Sigmoid colon (tissue), 7 donors: Measurements from ENCODE around the gene HRH1. TPM values are rescaled to one million over a fixed set of nuclear protein-coding genes. Genes with fewer than 3 reads are reported as not detected.

Experiments used
- DNase-seq: peaks from one replicate; pipeline ENCODE4 v3.0.0-alpha.2; 2019
- H3K27ac ChIP-seq, 4 donors: fragments of 200-600 bp; sonication (generic); one replicate each; pipeline ENCODE4 v1.5.1; 2016 to 2019; ENCODE audit warnings: mild to moderate bottlenecking in 1 of 4
- H3K27me3 ChIP-seq, 3 donors: fragments of 200-600 bp; sonication (generic); one replicate each; pipeline ENCODE4 v1.5.1; 2019; ENCODE audit warnings: mild to moderate bottlenecking in 1 of 3
- H3K36me3 ChIP-seq, 4 donors: fragments of 200-600 bp; sonication (generic); one replicate each; pipeline ENCODE4 v1.5.1; 2016 to 2019
- H3K4me1 ChIP-seq, 4 donors: fragments of 200-600 bp; sonication (generic); one replicate each; pipeline ENCODE4 v1.5.1; 2017 to 2019
- H3K4me3 ChIP-seq, 4 donors: fragments of 200-600 bp; sonication (generic); one replicate each; pipeline ENCODE4 v1.5.1; 2017 to 2019; ENCODE audit warnings: mild to moderate bottlenecking in 2 of 4, moderate library complexity in 1 of 4
- H3K9me3 ChIP-seq, 4 donors: fragments of 200-600 bp in 3 of 4; sonication (generic) in 3 of 4; one replicate each; pipeline versions ENCODE4 v1.5.1 to v1.6.1; 2013 to 2019
- EP300 ChIP-seq, 4 donors: sonication (generic); formaldehyde crosslinking; IDR thresholded peaks; one replicate each; pipeline ENCODE4 v1.6.1; 2017; ENCODE audit warnings: antibody characterized with exemption in 4 of 4
- POLR2A ChIP-seq, 2 donors: fragments of 450-650 bp; IDR thresholded peaks; one replicate each; pipeline ENCODE4 v1.6.1; 2016; ENCODE audit warnings: antibody characterized with exemption in 2 of 2, mild to moderate bottlenecking in 2 of 2, moderate library complexity in 2 of 2
- POLR2AphosphoS5 ChIP-seq, 4 donors: sonication (generic); formaldehyde crosslinking; IDR thresholded peaks; one replicate each; pipeline ENCODE4 v1.6.1; 2017; ENCODE audit warnings: antibody characterized with exemption in 4 of 4
- WGBS, 2 donors: extraction: QIAGEN DNeasy Blood & Tissue Kit; methylation state at CpG; one replicate each; pipeline ENCODE4 v1.1.7; 2013; 5-methylcytosine and 5-hydroxymethylcytosine counted together
- intact Hi-C: fragments of 100-400 bp; cut with DNase I; formaldehyde crosslinking; loops from one replicate; pipeline ENCODE4 v1.15.1; 2023
- polyA plus RNA-seq, 3 donors: library from polyadenylated mRNA; stranded (reverse); fragments of 200-250 nt; gene quantifications; one replicate each; pipeline ENCODE4 v1.2.3, GENCODE V29; 2013
- total RNA-seq, 4 donors: library from RNA; depleted of rRNA; stranded (reverse); fragments of >200 nt; gene quantifications; one replicate each; pipeline ENCODE4 v1.1.0, GENCODE V29; 2016
- TF ChIP-seq, protein P1 (sequence below), 4 experiments: fragments of 450-650 bp in 3 of 4; fragments of 200-600 bp in 1 of 4; IDR thresholded peaks; one replicate each; pipeline ENCODE4 v1.5.1; 2016 to 2019; ENCODE audit warnings: antibody characterized with exemption in 4 of 4, mild to moderate bottlenecking in 3 of 4, moderate library complexity in 2 of 4
- donor health status: healthy with polysubstance abuse.
- donor health status: Bipolar disorder and iron deficiency.
- donor health status: healthy.

Gene HRH1
- total and polyA plus RNA-seq, 7 donors = 1.8 to 57.3 (median 3.9) TPM

DNA sequence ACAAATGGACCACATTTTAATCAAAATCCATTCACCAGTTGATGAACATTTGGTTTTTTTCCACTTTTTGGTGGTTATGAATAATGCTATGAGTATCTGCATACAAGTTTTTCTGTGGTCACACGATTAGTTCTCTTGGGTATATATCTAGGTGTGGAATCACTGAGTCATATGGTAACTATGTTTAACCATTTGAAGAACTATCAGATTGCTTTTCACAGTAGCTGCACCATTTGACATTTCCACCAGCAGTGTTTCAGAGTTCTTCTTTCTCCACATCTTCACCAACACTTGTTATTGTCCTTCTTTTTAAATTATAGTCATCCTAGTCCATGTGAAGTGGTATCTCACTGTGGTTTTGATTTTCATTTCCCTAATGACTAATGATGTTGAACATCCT, 84.6 kb downstream of the HRH1 start:
- Histone ChIP-seq H3K9me3 (no peaks in the 10 kb centered on the region), H3K4me1 (no peaks in the 10 kb centered on the region), H3K36me3 (no peaks in the 10 kb centered on the region), H3K27me3 (no peaks in the 10 kb centered on the region), H3K27ac (no peak overlapping the region), H3K4me3 (no peak overlapping the region)
- 65 to 72% methylated on average over 1 of the region's 1 CpG for WGBS, 2 donors
- intact Hi-C loops = loop anchor here (10.0 kb wide), 1 partner anchor 96 kb away; no protein-coding TSS in a partner anchor
- TF ChIP-seq, protein P1, sequence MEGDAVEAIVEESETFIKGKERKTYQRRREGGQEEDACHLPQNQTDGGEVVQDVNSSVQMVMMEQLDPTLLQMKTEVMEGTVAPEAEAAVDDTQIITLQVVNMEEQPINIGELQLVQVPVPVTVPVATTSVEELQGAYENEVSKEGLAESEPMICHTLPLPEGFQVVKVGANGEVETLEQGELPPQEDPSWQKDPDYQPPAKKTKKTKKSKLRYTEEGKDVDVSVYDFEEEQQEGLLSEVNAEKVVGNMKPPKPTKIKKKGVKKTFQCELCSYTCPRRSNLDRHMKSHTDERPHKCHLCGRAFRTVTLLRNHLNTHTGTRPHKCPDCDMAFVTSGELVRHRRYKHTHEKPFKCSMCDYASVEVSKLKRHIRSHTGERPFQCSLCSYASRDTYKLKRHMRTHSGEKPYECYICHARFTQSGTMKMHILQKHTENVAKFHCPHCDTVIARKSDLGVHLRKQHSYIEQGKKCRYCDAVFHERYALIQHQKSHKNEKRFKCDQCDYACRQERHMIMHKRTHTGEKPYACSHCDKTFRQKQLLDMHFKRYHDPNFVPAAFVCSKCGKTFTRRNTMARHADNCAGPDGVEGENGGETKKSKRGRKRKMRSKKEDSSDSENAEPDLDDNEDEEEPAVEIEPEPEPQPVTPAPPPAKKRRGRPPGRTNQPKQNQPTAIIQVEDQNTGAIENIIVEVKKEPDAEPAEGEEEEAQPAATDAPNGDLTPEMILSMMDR (IDR thresholded peaks at IDR 0.05) = no peak
- TF ChIP-seq EP300 (IDR thresholded peaks at IDR 0.05) (no peak), POLR2AphosphoS5 (IDR thresholded peaks at IDR 0.05) (no peak), POLR2A (IDR thresholded peaks at IDR 0.05) (no peak)
- no peak for DNase-seq

DNA sequence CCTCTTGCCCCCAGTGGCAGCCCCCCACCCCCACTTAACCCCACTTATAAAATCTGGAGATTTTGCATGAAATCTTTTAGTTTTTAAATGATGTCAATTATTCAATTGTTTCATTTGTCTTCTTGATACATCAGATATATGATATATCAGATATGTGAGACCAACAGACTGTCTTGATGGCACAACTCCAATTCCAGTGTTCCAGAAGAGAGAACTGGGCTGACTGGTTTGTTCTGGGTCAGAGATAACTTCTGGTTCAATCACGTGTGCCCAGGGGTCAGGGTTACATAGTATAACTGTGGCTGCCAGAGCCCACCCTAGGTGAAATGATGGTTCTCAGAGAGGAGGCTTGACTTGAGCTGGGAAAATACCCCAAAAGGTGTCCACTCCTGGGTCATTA, 85.5 kb downstream of the HRH1 start:
- no peak for TF ChIP-seq EP300 (IDR thresholded peaks at IDR 0.05)
- TF ChIP-seq POLR2AphosphoS5 (IDR thresholded peaks at IDR 0.05) = no peak
- no peak for TF ChIP-seq POLR2A (IDR thresholded peaks at IDR 0.05)
- TF ChIP-seq, protein P1 (IDR thresholded peaks at IDR 0.05) = no peak
- intact Hi-C loops = loop anchor here (10.0 kb wide), 1 partner anchor 95 kb away; no protein-coding TSS in a partner anchor
- DNase-seq = no peak

DNA sequence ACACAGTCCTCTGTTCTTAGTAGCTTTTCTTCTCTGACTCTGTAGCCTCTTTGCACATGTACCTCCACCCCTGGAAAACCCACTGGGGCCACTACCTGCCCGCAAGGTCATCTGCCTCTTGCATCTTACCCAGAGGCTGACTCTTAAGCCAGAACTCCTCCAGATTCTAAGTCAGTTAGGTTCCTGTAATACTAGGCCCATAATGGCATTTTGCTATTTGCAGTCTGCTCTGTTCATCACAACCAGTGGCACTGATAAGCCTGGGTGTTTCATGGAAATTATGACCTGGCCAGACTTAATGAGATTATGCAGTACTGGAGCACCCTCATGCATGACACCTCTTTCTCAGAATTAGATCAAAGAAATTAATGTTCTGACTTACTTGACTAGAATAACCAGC, 86.2 kb downstream of the HRH1 start:
- Histone ChIP-seq H3K9me3 (no peaks in the 10 kb centered on the region), H3K27ac (no peak overlapping the region)
- 93 to 94% methylated on average over 1 of the region's 1 CpG for WGBS, 2 donors

More for the DNA sequence above, 85.5 kb downstream of the HRH1 start:
- H3K9me3 ChIP-seq = no peaks in the 10 kb centered on the region
- H3K27me3 ChIP-seq = no peaks in the 10 kb centered on the region
- H3K36me3 ChIP-seq = no peaks in the 10 kb centered on the region
- WGBS, 2 donors = 22 to 69% methylated on average over 1 of the region's 1 CpG
- no peak overlapping the region for H3K27ac ChIP-seq
- H3K4me3 ChIP-seq = no peak overlapping the region
- no peaks in the 10 kb centered on the region for H3K4me1 ChIP-seq

DNA sequence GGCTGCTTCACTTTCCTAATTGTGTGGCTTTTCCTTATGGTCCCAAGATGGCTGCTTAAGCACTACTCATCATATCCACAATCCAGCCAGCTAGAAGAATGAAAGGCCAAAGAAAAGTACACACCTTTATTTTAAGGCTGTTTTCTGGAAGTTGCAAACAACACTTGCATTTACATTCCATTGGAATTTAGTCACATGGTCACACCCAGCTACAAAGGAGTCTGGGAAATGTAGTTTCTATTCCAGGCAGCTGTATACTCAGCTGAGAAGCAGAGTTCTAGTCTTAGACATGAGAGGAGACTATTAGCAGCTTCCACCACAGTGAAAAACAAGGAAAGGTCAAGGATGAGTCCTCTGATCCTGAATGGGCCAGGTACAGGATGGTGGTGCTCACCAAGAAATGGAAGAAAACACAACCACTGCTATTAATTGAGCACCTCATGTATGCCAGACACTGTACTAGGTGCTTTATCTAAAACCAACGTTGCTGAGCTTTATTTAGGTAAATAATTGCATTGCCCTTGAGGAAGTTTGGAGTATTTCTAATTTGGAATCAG, 89.9 kb downstream of the HRH1 start:
- no peaks in the 10 kb centered on the region for H3K27me3 ChIP-seq
- no peaks in the 10 kb centered on the region for H3K36me3 ChIP-seq
- intact Hi-C loops = no loop called here
- no peak overlapping the region for H3K27ac ChIP-seq
- WGBS, 2 donors = 42 to 74% methylated on average over 1 of the region's 1 CpG
- H3K4me3 ChIP-seq = no peak overlapping the region
- H3K4me1 ChIP-seq = no peaks in the 10 kb centered on the region
- DNase-seq = no peak
- H3K9me3 ChIP-seq = no peaks in the 10 kb centered on the region
- no peak for TF ChIP-seq EP300 (IDR thresholded peaks at IDR 0.05)
- TF ChIP-seq, protein P1 (IDR thresholded peaks at IDR 0.05) = no peak
- TF ChIP-seq POLR2A (IDR thresholded peaks at IDR 0.05) = no peak
- TF ChIP-seq POLR2AphosphoS5 (IDR thresholded peaks at IDR 0.05) = no peak

More for the DNA sequence above, 86.2 kb downstream of the HRH1 start:
- Histone ChIP-seq H3K27me3 (no peaks in the 10 kb centered on the region), H3K4me3 (no peak overlapping the region), H3K36me3 (no peaks in the 10 kb centered on the region), H3K4me1 (no peaks in the 10 kb centered on the region)
- TF ChIP-seq EP300 (IDR thresholded peaks at IDR 0.05) = no peak
- TF ChIP-seq, protein P1 (IDR thresholded peaks at IDR 0.05) = no peak
- no peak for TF ChIP-seq POLR2A (IDR thresholded peaks at IDR 0.05)
- TF ChIP-seq POLR2AphosphoS5 (IDR thresholded peaks at IDR 0.05) = no peak
- no peak for DNase-seq
- intact Hi-C loops = no loop called here

DNA sequence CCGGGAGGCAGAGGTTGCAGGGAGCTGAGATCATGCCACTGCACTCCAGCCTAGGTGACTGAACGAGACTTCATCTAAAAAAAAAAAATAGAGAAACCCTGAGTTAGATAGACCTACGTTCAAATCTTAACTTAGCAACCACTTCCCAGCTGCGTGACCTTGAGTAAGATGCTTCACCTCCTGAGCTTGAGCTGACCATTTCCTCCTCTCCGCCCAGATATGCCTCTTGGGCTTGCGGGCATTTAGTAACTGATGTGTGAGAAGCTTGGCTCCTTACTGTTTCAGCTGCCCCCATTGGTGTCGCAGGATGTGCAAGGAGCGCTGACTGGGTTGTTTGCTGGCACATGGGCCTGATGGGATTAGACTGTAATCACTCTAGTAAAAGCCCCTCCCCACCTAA, 91.0 kb downstream of the HRH1 start:
- TF ChIP-seq EP300 (IDR thresholded peaks at IDR 0.05) (no peak), POLR2AphosphoS5 (IDR thresholded peaks at IDR 0.05) (no peak), POLR2A (IDR thresholded peaks at IDR 0.05) (no peak)
- TF ChIP-seq, protein P1 (IDR thresholded peaks at IDR 0.05) = no peak
- no peak overlapping the region for H3K27ac ChIP-seq
- H3K27me3 ChIP-seq = no peaks in the 10 kb centered on the region
- intact Hi-C loops = no loop called here
- no peaks in the 10 kb centered on the region for H3K4me1 ChIP-seq
- H3K4me3 ChIP-seq = no peak overlapping the region
- H3K36me3 ChIP-seq = no peaks in the 10 kb centered on the region
- DNase-seq = no peak
- WGBS, 2 donors = 91 to 93% methylated on average over 8 of the region's 8 CpGs
- no peaks in the 10 kb centered on the region for H3K9me3 ChIP-seq
